ENCODE data around the gene KCNC3. TPM values are rescaled to one million over a fixed set of nuclear protein-coding genes. Genes with fewer than 3 reads are reported as not detected.

Gene KCNC3
- total RNA-seq, 1 experiment from 2014 or later: 24.6 TPM

DNA sequence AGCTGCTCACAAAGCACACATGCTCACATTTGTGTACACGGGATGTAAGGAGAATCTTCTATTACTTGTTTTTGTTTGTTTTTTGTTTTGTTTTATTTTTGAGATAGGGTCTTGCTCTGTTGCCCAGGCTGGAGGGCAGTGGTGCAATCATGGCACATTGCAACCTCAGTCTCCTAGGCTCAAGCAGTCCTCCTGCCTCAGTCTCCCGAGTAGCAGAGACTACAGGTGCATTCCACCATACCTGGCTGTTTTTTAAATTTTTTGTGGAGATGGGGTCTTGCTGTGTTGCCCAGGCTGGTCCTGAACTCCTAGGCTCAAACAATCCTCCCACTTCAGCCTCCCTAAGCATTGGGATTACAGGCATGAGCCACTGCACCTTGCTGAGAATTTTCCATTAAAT lies 41.8 kb downstream of the KCNC3 start:
- peaks cover 61% of the 10 kb centered on the region for H3K36me3 Mint-ChIP-seq (ENCODE audit: insufficient read depth, unreplicated experiment)
- peaks cover 39% of the 10 kb centered on the region for H3K9me3 Mint-ChIP-seq (ENCODE audit: unreplicated experiment)
- CTCF ChIA-PET: interaction anchor here (0.6 kb wide), 1 partner anchor 13 kb away, joined by 3 read pairs; no protein-coding TSS in a partner anchor

DNA sequence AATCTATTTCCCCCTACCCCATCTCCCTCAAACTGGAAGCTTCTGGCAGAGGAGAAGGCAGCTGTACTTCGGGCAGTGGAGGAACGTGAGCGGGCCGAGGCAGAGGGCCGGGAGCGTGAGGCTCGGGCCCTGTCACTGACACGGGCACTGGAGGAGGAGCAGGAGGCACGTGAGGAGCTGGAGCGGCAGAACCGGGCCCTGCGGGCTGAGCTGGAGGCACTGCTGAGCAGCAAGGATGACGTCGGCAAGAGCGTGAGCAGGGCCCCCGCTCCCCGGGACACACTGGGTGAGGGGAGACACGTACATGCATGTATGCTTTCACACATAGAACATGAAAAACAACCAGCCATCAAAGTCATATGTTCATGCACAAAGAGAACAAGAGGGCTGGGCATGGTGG lies 42.7 kb downstream of the KCNC3 start:
- Histone ChIP-seq H3K9me3 (peaks cover 20% of the 10 kb centered on the region), H3K27me3 (replicated peaks; ENCODE audit: control insufficient read depth, insufficient read depth, low read length) (no peaks in the 10 kb centered on the region), H3K36me3 (ENCODE audit: control insufficient read depth, insufficient read depth, low read length) (peaks cover 12% of the 10 kb centered on the region), H3K4me1 (no peaks in the 10 kb centered on the region), H3K4me3 (ENCODE audit: low read depth, low read length) (no peak overlapping the region)
- ChIA-PET CTCF (interaction anchor here (0.6 kb wide), 1 partner anchor 17 kb away, joined by 3 read pairs; no protein-coding TSS in a partner anchor), POLR2A (no interaction called here)
- DNase-seq: no peak
- Mint-ChIP-seq H3K27me3 (ENCODE audit: insufficient read depth, unreplicated experiment) (no peaks in the 10 kb centered on the region), H3K4me1 (ENCODE audit: low read depth, unreplicated experiment) (no peaks in the 10 kb centered on the region), H3K9me3 (ENCODE audit: unreplicated experiment) (peaks cover 39% of the 10 kb centered on the region), H3K4me3 (ENCODE audit: unreplicated experiment) (no peak overlapping the region), H3K27ac (ENCODE audit: unreplicated experiment) (no peak overlapping the region), H3K36me3 (ENCODE audit: insufficient read depth, unreplicated experiment) (peaks cover 67% of the 10 kb centered on the region)
- BruUV-seq (replicated peaks): no TSS peak
- intact Hi-C loops (cut with micrococcal nuclease; ENCODE audit: unreplicated experiment): no loop called here
- TF ChIP-seq, protein P1, sequence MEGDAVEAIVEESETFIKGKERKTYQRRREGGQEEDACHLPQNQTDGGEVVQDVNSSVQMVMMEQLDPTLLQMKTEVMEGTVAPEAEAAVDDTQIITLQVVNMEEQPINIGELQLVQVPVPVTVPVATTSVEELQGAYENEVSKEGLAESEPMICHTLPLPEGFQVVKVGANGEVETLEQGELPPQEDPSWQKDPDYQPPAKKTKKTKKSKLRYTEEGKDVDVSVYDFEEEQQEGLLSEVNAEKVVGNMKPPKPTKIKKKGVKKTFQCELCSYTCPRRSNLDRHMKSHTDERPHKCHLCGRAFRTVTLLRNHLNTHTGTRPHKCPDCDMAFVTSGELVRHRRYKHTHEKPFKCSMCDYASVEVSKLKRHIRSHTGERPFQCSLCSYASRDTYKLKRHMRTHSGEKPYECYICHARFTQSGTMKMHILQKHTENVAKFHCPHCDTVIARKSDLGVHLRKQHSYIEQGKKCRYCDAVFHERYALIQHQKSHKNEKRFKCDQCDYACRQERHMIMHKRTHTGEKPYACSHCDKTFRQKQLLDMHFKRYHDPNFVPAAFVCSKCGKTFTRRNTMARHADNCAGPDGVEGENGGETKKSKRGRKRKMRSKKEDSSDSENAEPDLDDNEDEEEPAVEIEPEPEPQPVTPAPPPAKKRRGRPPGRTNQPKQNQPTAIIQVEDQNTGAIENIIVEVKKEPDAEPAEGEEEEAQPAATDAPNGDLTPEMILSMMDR (IDR thresholded peaks at IDR 0.05; ENCODE audit: insufficient read depth in 1 of 2, low read depth in 1 of 2, low read length in 1 of 2, severe bottlenecking in 1 of 2, unreplicated experiment in 1 of 2): no peak

More for the DNA sequence above, 41.8 kb downstream of the KCNC3 start:
- BruUV-seq (replicated peaks): no TSS peak
- Histone ChIP-seq H3K9me3 (peaks cover 20% of the 10 kb centered on the region), H3K36me3 (ENCODE audit: control insufficient read depth, insufficient read depth, low read length) (peaks cover 9% of the 10 kb centered on the region), H3K4me1 (no peaks in the 10 kb centered on the region), H3K27me3 (replicated peaks; ENCODE audit: control insufficient read depth, insufficient read depth, low read length) (no peaks in the 10 kb centered on the region), H3K4me3 (ENCODE audit: low read depth, low read length) (no peak overlapping the region)
- intact Hi-C loops (cut with micrococcal nuclease; ENCODE audit: unreplicated experiment): no loop called here
- no peaks in the 10 kb centered on the region for H3K27me3 Mint-ChIP-seq (ENCODE audit: insufficient read depth, unreplicated experiment)
- H3K27ac Mint-ChIP-seq (ENCODE audit: unreplicated experiment): no peak overlapping the region
- no peaks in the 10 kb centered on the region for H3K4me1 Mint-ChIP-seq (ENCODE audit: low read depth, unreplicated experiment)
- POLR2A ChIA-PET: no interaction called here
- TF ChIP-seq, protein P1 (IDR thresholded peaks at IDR 0.05; ENCODE audit: insufficient read depth in 1 of 2, low read depth in 1 of 2, low read length in 1 of 2, severe bottlenecking in 1 of 2, unreplicated experiment in 1 of 2): no peak
- no peak overlapping the region for H3K4me3 Mint-ChIP-seq (ENCODE audit: unreplicated experiment)
- DNase-seq: no peak

DNA sequence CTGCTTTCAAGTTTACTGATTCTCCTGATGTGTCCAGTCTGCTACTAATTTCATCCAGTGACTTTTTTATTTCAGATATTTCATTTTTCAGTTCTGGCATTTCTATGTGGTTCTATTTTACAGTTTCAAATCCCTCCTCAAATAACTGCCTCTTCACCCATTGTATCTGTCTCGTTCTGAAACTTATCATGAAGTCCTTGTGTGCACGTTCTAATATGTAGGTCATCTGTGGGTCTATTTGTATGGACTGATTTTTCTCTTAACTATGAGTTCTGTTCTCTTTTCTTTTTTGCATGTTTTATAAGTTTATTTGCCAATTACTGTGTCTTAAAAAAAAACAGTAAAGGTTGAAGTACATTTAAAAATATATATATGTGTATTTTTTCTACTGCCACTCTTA lies 43.3 kb downstream of the KCNC3 start:
- TF ChIP-seq, protein P1 (IDR thresholded peaks at IDR 0.05; ENCODE audit: insufficient read depth in 1 of 2, low read depth in 1 of 2, low read length in 1 of 2, severe bottlenecking in 1 of 2, unreplicated experiment in 1 of 2): no peak
- POLR2A ChIA-PET: no interaction called here
- H3K4me1 ChIP-seq: no peaks in the 10 kb centered on the region
- no peaks in the 10 kb centered on the region for H3K4me1 Mint-ChIP-seq (ENCODE audit: low read depth, unreplicated experiment)
- H3K9me3 Mint-ChIP-seq (ENCODE audit: unreplicated experiment): peaks cover 39% of the 10 kb centered on the region
- H3K36me3 Mint-ChIP-seq (ENCODE audit: insufficient read depth, unreplicated experiment): peaks cover 67% of the 10 kb centered on the region
- H3K4me3 Mint-ChIP-seq (ENCODE audit: unreplicated experiment): no peak overlapping the region
- H3K4me3 ChIP-seq (ENCODE audit: low read depth, low read length): no peak overlapping the region
- no peaks in the 10 kb centered on the region for H3K27me3 ChIP-seq (replicated peaks; ENCODE audit: control insufficient read depth, insufficient read depth, low read length)
- peaks cover 20% of the 10 kb centered on the region for H3K9me3 ChIP-seq
- intact Hi-C loops (cut with micrococcal nuclease; ENCODE audit: unreplicated experiment): no loop called here
- BruUV-seq (replicated peaks): no TSS peak
- no peaks in the 10 kb centered on the region for H3K27me3 Mint-ChIP-seq (ENCODE audit: insufficient read depth, unreplicated experiment)
- H3K36me3 ChIP-seq (ENCODE audit: control insufficient read depth, insufficient read depth, low read length): peaks cover 11% of the 10 kb centered on the region
- DNase-seq: no peak
- no peak overlapping the region for H3K27ac Mint-ChIP-seq (ENCODE audit: unreplicated experiment)
- CTCF ChIA-PET: no interaction called here
